CD4-positive, alpha-beta T cell treated with Interleukin-10 for 1 hour (primary cell): ENCODE results near the gene GOLGA6B.
A peak's percentile ranks its signal among the peaks of the same experiment; 100 is the strongest.
"Not testable (repeated sequence)": the region's sequence is repeated elsewhere in the genome, so short reads cannot be mapped to it uniquely, and the experiment has no call there.

Experiments used
- DNase-seq: peaks from one replicate; pipeline ENCODE4 v3.0.0-alpha.2; 2020

The GOLGA6B gene

GRCh38 chr15:72665706-72666105 lies 11.2 kb downstream of the GOLGA6B start:
- not testable (repeated sequence) for DNase-seq

GRCh38 chr15:72669803-72670202 lies 15.3 kb downstream of the GOLGA6B start:
- DNase-seq: not testable (repeated sequence)

GRCh38 chr15:72670656-72671352 lies 16.3 kb downstream of the GOLGA6B start:
- peak; percentile 77 for DNase-seq

GRCh38 chr15:72671525-72671924 lies 17.0 kb downstream of the GOLGA6B start:
- no peak for DNase-seq

DNA sequence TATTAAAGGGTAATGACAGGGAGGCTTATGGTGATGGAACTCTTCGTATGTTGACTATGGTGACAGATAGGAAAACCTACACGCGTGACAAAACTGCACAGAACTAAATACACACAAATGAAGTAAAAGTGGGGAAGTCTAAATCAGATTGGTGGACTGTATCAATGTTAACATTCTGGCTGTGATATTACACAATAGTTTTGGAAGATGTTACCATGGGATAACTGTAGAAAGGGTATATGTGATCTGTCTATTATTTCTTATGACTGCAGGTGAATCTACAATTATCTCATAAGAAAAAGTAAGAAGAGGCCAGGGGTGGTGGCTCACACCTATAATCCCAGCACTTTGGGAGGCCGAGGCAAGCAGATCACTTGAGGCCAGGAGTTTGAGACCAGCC lies 22.3 kb downstream of the GOLGA6B start:
- DNase-seq: no peak

GRCh38 chr15:72680931-72681330 lies 26.4 kb downstream of the GOLGA6B start:
- DNase-seq: no peak

DNA sequence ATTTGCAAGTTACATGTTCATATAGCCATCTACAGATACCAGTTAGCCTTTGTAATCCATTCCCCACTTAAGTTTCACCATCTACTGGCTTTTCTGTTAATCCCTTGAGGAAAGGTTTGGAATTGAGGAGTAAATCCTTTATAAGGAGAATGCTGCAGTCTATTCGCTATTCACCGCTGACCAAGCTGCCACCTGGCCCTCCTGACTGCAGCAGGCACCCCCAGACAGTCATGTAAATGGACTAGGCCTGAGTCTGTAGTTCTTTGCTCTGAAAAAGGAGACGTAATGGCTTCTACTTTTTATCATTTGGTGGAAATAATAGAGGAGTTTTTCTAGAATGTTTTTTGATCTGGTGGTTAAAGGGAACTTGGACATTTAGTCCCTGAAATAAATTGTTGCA lies 28.3 kb downstream of the GOLGA6B start:
- no peak for DNase-seq

DNA sequence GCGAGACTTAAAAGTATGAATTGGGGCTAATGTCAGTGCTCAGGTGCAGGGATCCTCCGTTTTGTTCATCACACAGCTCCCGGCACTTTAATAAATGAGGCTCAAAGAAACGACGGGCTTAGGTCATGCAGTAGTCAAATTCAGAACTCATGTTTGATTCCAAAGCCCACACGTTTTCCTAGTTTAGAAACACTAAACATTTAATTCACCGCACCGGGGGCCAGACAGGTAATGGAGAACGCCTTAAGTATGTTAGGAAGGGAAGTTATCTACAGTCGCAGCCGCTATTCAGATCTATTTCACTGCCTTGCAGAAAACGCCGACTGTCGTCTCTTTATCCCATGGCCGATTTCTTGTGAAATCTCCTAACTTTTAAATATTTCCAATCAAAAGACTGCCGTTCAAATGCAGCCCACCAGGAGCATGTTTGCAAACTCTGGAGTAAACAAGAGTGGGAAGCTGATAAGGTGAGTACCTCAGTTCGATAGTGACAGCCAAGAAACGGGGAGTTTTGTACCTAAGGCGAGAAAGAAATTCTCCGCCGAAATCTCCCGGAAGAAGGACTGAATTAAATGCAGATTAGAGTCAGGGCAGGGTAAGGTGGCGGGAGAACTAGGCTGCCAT lies 30.9 kb downstream of the GOLGA6B start:
- no peak for DNase-seq

- DNase-seq: peak; percentile 87
Observed at GRCh38 chr15:72685925-72686794, 31.7 kb downstream of the GOLGA6B start, which contains the start of the genes BBS4 and HIGD2B. TSS of gene BBS4 (plus strand) at chr15:72686207. CDS start at chr15:72686228, 21 bp downstream. TSS of gene HIGD2B (minus strand) at chr15:72686182. CDS start at chr15:72676374, 9,808 bp downstream.

GRCh38 chr15:72688697-72689096 lies 34.2 kb downstream of the GOLGA6B start:
- DNase-seq: no peak

DNA sequence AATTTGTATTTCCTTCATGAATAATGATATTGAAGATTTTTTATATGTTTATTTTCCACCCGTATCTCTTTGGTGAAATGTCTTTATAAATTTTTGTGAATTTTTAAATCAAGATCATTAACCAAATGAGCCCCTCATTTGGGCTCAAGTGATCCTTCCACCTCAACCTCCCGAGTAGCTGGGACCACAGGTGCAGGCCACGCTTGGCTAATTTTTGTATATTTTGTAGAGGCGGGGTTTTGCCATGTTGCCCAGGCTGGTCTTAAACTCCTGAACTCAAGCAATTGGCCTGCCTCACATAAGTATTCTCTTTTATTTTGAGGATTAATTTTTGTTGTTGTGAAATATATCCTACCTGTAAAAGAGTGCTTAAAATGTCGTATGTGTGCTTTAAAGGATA lies 36.4 kb downstream of the GOLGA6B start:
- DNase-seq: no peak

- DNase-seq: no peak
Observed at GRCh38 chr15:72698938-72699337, 44.4 kb downstream of the GOLGA6B start.

- no peak for DNase-seq
Observed at GRCh38 chr15:72700076-72700475, 45.6 kb downstream of the GOLGA6B start.

- DNase-seq: no peak
Observed at GRCh38 chr15:72706266-72706665, 51.8 kb downstream of the GOLGA6B start.

DNA sequence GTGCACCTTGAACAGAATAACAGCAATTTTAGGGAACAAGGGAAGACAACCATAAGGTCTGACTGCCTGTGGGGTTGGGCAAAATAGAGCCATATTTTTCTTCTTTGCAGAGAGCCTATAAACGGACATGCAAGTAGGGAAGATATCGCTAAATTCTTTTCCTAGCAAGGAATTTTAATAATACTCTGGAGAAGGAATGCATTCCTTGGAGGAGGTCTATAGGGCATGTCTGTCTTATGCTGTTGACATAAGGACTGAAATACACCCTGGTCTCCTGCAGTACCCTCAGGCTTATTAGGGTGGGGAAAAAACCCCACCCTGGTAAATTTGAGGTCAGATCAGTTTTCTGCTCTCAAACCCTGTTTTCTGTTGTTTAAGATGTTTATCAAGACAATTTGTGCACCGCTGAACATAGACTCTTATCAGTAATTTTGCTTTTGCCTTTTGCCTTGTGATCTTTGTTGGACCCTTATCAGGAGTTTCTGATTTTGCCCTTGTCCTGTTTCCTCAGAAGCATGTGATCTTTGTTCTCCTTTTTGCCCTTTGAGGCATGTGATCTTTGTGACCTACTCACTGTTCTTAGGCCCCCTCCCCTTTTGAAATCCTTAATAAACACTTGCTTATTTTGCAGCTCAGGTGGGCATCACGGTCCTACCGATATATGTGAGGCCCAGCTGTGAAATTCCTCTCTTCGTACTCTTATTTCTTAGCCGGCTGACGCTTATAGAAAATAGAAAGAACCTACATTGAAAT lies 54.2 kb downstream of the GOLGA6B start:
- DNase-seq: not testable (repeated sequence)
